ENCODE data around the gene LSMEM2.

The LSMEM2 gene

DNA sequence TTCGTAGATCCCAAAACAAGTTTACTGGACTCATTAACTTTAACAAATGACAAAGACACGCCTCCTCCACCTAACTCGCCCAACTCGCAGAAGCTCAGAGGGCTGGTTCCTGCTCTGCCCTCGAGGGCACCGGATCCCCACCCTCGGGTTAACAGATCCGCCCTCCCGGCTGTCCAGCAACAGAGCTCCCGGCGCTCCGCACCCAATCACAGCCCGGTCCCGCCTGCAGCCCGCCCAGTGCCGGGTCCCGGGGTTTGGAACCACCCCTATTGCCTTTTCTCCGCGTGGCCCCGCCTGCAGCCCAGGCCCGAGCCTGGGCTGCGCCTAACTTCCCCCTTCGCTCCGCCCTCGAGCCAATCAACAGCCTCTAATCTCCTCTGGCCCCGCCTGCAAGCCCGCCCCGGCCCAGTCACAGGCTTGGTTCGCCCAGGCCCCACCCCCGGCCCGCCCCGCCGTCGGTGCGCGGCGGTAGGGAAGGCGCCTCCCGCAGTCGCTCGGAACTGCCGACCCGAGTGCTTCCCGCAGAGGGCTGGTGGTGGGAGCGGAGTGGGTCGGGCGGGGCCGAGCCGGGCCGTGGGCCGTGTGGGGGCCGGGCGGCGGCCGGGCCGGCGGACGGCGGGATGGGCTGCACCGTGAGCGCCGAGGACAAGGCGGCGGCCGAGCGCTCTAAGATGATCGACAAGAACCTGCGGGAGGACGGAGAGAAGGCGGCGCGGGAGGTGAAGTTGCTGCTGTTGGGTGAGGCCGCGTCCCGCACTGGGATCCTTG, 43.0 kb upstream of the LSMEM2 start, which contains the start of gene GNAI2:
GNAI2 (plus strand) TSS at position 489 of the 768 bp plus-strand sequence; CDS start at position 621, 132 bp downstream.
- TF ChIP-seq, protein P1, sequence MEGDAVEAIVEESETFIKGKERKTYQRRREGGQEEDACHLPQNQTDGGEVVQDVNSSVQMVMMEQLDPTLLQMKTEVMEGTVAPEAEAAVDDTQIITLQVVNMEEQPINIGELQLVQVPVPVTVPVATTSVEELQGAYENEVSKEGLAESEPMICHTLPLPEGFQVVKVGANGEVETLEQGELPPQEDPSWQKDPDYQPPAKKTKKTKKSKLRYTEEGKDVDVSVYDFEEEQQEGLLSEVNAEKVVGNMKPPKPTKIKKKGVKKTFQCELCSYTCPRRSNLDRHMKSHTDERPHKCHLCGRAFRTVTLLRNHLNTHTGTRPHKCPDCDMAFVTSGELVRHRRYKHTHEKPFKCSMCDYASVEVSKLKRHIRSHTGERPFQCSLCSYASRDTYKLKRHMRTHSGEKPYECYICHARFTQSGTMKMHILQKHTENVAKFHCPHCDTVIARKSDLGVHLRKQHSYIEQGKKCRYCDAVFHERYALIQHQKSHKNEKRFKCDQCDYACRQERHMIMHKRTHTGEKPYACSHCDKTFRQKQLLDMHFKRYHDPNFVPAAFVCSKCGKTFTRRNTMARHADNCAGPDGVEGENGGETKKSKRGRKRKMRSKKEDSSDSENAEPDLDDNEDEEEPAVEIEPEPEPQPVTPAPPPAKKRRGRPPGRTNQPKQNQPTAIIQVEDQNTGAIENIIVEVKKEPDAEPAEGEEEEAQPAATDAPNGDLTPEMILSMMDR (IDR thresholded peaks at IDR 0.05; ENCODE audit: borderline replicate concordance, insufficient read depth, low read depth, low read length): no peak
- H3K4me3 ChIP-seq (ENCODE audit: low read depth, low read length): peak within 1 kb of the TSS; percentile 89

DNA sequence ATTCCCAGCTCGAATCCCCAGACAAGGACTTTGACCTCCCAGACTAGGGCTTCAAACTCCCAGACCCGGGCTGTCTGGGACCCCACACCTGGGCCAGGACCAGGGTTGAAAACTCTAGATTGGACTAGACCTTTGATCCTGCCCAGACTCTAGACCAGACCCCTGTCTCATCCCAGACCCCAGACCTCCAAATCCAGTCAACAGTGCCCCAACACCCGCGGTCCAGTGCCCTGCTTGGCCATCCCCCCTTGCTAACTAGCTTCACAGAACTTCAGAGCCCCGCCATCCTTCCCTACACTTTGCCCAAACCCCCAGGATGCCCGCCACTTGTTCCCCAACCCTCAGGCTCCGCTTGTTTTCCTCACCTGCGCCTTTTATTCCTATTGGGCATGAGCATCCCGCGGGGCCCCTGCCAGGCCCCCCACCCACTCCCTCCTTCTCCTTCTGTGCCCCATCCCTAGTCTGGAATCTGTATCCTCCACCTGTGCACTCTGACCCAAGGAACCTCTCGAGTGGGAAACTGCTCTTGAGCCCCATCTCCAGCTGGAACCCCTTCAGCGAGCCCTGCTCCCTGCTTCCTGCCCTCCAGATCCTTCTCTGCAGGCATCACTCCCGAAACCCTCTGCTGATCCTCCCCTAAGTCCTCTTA, 42.3 kb upstream of the LSMEM2 start:
- peak overlapping the region; percentile 89 for H3K4me3 ChIP-seq (ENCODE audit: low read depth, low read length)
- TF ChIP-seq, protein P1 (IDR thresholded peaks at IDR 0.05; ENCODE audit: borderline replicate concordance, insufficient read depth, low read depth, low read length): no peak

DNA sequence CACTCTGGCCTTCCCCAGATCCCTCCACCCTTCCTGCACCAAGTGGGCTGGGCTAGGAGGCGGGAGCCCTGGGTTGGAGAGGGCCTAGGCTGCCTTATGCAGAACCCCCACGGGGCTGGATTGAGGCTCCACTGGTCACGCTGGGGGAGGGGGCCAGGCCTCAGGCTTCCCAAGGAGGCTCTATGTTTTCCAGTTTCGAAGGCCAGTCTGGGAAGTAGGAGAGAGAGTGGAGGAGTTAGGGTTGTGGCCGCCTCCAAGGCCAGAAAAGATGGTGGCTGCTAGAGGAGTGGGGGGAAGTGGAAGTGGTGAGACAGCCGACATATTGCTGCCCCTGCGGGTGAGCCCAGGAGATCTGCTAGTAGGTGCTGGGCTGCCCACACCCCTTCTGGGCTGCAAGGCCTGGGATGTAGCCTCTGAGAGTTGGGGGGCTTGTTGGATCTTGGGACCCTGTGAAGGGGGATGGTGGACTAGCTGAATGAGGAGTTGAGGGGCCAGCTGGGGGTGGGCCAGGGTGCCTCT, 41.7 kb upstream of the LSMEM2 start:
- TF ChIP-seq, protein P1 (IDR thresholded peaks at IDR 0.05; ENCODE audit: borderline replicate concordance, insufficient read depth, low read depth, low read length): no peak
- H3K4me3 ChIP-seq (ENCODE audit: low read depth, low read length): peak overlapping the region; percentile 89

DNA sequence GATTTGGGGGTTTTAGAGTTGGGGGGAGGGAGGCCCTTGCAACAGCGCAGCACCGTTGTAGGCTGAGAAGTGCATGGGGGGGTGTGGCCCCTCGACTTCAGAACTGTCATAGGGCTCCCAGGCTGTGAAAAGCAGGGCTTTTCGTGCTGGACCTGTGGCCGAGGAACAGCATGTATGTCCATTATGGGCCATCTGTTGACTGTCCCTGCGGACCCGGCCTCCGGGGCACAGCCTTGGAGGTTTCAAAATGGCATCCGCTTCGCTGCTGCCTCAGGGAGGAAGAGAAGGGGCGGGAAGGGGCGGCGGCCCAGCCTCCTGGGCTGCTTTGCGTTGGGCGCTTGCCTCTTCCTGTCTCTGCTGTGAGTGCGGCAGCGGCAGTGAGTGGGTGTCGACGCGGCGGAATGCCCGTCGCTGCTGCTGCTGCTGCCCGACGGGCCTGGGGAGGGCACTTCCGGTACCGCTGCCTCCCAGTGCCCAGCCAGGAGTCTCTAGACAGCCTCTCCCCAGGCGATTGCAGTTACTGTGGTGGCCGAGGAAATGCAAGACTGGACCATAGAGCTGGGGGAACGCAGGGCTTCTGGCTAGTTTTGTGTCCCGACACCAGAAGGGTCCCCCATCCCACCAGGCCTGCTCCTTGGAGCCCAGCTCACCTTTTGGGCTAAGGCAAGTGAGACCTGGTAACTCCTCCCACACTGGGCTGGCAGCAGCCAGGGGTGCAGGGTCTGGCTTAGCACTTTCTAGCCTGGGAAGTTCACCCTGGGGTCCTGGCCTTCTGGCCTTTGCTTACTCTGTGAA, 40.9 kb upstream of the LSMEM2 start:
- TF ChIP-seq, protein P1 (IDR thresholded peaks at IDR 0.05; ENCODE audit: borderline replicate concordance, insufficient read depth, low read depth, low read length): no peak
- peak overlapping the region; percentile 89 for H3K4me3 ChIP-seq (ENCODE audit: low read depth, low read length)

DNA sequence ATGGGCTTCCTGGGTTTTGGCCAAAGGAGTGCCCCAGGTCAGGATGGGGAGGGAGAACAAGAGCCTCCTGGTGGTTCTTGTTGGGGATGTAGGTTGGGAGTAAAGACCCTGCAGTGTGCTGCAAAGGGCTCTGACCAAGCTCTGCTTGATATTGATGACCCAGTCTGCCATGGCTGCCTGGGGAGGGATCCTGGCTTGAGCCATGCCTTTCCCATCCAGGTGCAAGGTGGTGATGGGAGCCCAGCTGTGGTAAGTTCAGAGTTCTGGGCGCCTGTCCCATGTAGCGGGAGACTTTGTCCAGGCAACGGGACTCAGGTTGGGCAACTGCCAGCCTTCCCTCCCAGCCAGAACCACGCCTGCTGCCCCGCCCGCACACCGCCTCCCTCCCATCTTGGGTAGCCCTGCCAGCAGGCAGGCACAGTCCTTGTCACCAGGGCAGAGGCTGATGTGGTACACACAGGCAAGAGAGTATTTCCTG, 40.3 kb upstream of the LSMEM2 start:
- peak overlapping the region; percentile 89 for H3K4me3 ChIP-seq (ENCODE audit: low read depth, low read length)

DNA sequence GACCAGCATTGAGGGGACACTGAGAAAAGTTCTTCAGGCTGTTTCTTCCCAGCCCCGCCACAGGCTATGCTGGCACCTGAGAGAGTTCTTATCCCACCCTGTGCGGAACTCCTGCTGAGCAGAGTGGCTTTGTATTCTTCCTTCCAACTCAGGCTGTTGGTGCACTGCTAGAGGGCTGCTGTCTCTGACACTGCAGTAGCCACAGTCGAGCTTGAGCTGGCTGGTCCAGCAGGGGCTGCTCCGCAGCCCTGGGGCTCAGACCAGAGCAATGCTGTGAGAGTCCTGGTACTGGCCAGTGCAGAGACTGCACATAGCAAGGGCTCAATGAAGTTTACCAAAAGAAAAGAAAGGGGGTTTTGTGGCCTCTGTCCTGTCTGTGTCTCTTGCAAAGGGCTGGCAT, 39.2 kb upstream of the LSMEM2 start:
- H3K4me3 ChIP-seq (ENCODE audit: low read depth, low read length): no peak overlapping the region
- TF ChIP-seq, protein P1 (IDR thresholded peaks at IDR 0.05; ENCODE audit: borderline replicate concordance, insufficient read depth, low read depth, low read length): no peak

More for the DNA sequence above, 40.3 kb upstream of the LSMEM2 start:
- TF ChIP-seq, protein P1 (IDR thresholded peaks at IDR 0.05; ENCODE audit: borderline replicate concordance, insufficient read depth, low read depth, low read length): no peak

Measured in GM12875 (cell line).